NCI-H446 (cell line): ENCODE results near the gene KL.

Source experiments
- DNase-seq, 2 experiments: peaks; one replicate each; lab custom pipeline; 2025; lab: John Stamatoyannopoulos, UW

The KL gene

DNA sequence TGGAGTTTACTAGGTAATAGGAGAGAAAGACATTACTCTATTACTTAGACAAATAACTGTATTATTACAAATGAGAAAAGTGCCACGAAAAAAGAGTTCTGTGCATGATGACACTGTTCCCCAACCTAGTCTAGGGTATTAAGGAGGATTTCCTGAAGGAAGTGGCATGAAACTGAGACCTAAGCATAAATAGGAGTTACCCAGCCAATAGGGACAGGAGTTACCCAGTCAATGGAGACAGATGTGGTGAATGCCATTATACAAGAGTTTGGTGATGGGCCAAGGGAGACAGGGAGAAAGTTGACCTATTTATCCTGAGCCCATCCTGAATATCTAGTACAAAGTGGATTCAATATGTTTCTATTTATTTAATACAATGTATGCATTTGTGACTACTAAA, 65.4 kb downstream of the KL start:
- no peak for DNase-seq

DNA sequence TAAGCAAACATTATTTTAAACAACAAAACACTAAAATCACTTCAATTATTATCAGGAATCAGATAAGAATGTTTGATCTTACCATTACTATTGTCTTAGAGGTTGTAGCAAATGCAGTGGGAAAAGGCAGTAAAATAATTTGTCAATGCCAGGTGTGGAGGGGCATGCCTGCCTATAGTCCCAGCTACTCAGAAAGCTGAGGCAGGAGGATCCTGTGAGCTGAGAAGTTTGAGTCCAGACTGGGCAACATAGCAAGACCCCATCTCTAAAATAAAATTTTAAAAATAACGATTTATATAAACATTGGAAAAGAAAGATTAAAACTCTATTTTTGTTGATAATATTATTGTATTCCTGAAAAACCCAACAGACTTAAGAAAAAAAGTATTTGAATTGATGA, 66.8 kb downstream of the KL start:
- DNase-seq, result no peak

DNA sequence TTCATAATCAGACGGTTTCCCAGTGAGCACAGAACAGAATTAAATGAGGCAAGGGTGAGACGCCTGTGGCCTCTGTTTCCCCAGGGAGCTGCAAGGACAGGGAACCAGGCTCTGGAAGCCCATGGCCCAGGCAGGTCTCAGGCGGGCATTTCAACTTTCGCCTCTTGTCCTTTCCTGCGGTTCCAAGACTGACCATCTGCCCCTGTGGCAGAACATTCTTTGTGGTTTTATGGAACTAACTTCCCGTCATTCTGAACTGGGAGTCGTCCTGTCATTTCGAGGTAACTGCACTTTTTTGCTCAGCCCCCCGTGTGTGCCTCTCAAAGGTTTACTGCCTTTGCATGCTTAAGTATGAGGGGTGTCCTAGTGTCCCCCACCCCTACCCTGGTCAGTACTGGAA, 70.9 kb downstream of the KL start:
- DNase-seq, result no peak

DNA sequence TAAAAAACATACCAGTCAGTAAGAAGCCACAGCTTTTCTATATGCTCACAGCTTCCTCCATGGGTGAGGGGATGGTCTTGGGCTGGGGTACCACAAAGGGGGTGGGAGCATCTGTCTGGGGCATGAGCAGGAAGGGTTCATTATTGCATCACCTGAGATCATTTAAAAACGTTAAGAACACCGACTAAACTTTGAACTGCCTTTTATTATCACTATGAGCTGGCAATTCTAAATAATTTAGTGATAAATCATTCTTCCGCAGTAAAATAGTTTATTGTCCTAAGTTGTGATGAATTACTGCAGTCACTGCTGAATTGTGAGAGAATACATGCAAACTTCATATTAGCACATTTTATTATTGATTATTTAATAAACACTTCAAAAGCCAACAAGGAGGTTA, 71.6 kb downstream of the KL start:
- no peak for DNase-seq

DNA sequence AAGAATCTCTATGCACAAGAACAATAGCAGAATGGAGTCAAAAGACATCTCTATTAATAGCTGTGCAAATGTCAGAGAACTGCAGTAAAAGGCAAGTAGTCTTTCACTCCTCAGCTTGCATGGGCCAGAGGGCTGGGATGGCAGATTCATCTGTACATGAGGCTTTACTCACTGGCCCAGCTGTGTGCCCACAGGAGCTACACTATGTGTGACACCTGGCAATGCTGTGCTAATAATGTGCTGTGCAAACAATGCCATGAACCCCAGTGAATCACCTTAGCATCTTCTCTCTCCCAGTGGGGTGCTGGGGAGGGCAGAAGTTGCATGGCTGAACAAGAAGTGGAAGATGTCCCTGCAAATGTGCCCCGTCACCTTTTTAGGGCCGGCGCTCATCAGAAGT, 73.1 kb downstream of the KL start:
- DNase-seq, result no peak

DNA sequence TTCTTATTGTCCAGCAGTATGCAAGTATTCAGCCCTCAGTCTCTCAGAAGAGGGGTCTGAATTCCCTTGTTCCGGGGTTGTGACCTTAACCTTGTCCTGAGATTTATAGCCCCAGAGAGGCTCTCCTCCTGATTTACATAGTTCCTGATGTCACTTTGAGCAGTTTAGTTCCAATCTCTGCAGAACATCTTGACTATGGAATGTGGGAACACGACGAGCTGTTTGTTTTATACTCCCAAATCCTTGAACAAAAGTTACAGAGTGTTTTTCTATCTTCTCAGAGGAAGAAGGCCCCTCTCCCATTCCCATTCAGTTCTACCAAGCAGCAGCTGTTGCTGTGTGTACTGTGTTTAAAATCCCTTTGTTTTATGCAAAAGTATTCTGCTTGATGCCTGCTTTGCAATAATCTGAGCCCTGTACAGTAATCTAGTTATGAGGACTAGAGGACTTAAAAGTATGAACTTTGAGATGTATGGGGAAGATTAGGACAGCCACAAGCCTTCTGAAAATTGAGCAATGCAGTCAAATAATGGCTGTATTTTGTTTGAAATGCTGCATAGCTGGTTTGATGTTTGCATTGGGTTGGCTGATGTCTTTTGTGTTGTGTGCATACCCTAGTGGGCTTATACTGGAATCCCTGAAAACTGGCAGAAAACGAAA, 74.7 kb downstream of the KL start:
- no peak for DNase-seq

DNA sequence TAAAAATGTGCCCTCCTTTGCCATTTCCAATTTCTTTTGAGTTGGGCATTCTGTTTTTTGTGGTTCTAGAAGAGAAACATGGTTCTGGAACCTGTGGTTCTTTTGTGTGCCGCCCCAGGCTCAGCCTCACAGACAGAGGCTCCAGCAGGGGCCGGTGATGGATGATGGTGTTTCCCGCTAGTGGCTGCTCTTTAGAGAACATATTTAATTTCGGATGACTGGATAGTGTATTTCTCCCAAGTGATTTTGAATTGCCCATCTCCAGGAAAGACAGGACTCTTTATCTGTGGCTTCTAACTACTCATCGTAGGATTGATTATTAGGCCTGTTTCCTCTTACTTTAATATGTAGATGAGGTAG, 75.2 kb downstream of the KL start:
- no peak for DNase-seq

DNA sequence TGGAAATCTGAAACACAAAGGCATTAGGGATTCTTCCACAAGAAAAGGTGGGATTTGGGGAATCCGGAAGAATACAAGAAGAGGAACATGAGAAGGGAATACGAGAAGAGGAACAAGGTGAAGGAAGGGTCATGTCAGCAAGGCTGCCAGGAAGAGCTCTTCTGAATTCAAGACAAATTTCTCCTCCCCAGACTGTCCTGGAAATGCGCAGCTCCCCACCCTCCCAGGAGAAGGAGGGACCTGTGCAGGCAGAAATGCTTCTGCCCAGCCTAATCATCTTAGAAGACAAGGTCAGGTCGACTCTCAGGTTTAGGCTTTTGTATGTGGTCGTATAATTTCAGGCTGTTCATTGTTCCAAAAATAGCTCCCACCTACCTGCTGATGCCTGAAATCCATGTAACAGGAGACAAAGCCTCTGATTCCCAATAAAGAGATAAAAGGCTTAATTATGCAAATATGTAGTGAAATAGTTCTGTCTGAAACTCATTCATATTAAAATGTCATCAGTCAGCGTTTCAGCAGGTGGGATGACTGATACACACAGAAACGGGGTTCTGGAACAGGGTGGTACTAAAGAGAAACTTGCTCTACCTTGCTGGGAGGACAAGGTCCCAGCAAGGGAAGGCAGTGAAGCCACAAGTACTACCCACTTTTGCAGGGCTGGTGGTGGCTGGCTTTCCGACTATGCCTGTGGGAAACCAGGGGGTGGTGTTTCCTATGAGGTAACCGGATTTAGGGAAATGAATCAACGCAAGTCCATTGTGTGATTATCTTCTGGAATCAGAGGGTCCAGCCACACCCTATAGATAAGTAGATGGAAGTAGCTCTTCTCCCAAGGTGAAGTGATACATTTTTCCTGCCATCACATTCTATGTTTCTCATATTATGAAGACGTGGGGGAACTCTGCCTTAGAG, 76.1 kb downstream of the KL start:
- DNase-seq, result no peak

DNA sequence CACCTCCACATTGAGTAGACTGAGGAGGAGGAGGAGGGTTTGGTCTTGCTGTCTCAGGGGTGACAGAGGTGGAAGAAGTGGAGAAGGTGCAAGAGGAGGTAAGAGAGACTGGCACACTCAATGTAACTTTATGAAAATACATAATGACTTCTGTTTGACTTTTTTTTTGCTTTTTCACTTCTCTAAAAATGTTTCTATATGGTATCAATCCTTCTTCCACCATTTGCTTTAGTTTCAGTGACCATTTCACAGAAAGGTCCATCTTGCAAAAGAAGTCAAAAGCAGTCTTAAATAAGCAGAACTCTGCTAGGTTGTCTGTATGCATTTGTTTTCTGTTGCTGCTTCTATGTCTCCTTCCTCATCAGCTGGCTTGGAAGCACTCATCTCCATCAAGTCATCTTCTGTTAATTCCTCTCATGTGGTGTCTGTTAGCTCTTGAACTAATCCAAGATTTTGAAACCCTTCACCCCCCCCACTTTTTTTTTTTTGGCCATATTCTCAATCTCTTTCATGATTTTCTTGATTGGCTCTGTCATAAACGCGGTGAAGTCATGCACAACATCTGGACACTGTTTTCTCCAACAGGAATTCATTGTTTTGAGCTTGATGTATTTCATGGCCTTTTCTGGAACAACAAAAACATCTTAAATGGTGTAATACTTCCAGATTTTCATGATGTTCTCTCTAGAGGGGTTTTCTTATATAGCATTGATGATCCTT, 80.8 kb downstream of the KL start:
- DNase-seq, result no peak

DNA sequence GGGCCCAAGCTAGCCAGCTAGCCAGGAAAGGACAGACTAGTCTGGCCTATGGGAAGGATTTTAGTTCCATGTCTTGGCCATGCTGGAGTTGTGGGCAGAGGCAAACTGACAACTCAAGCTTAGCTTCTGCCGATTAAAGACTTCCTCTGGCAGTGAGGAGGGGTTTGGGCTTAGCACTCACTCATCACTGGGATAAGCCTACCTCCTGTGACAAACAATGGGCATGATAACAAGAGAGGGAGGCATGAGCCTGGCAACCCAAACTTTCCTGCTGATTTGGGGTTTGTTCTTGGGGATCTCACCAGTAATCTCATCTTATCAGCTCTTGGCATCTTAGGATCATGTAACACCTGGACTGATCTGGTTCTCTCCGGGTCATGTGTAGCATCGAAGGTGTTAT, 83.6 kb downstream of the KL start:
- DNase-seq, result no peak

DNA sequence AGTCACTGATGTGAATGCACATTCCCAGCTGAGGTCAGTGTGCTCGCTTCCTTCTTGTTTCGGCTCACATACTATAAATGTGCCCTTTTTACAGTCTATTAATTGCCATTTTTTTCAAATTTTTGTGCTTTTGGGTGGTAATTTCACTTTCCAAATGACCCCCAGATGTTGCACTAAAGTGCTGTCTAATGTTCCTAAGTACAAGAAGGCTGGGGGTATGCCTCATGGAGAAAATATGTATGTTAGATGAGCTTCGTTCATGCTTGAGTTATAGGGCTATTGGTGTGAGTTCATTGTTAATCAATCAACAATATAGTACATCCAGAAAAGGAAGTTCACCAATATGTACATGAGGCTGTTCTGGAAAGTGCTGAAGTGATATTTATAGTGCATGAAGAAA, 84.7 kb downstream of the KL start:
- no peak for DNase-seq

DNA sequence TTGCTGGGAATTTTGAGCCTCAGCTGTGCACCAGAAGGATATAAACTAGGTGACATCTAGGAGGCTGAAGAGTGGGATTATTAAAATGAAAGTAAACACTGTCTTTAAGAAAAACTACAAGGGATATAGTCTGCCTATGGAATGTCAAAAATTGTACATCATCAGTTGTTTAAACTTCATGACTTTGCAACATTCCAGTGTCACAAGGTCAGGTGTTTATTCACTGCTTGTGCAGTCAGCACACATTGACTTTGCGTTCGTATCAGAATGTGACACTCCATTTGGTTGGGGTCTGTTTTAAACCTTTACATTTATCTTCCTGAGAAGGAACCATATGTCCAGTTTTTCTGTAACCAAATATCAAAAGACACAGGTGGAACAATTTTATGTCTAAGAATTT, 85.6 kb downstream of the KL start:
- no peak for DNase-seq

DNA sequence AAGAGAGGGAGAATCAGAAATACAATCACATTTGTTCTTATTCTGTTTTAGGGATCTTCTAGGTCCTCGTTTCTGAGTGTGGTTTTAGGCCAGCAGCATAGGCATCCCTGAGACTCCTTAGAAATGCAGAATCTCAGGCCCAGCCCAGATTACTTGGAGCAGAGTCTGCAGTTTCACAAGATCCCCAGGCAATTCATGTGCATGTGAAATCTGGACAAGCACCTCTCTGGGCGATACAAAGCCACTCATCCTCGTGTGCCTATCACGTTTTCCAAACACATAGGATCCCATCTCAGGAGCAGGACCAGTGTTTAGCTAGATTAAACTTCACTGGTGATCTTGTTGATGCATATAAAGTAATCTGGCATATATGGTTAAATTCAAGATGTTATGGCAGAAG, 87.2 kb downstream of the KL start:
- DNase-seq, result no peak

DNA sequence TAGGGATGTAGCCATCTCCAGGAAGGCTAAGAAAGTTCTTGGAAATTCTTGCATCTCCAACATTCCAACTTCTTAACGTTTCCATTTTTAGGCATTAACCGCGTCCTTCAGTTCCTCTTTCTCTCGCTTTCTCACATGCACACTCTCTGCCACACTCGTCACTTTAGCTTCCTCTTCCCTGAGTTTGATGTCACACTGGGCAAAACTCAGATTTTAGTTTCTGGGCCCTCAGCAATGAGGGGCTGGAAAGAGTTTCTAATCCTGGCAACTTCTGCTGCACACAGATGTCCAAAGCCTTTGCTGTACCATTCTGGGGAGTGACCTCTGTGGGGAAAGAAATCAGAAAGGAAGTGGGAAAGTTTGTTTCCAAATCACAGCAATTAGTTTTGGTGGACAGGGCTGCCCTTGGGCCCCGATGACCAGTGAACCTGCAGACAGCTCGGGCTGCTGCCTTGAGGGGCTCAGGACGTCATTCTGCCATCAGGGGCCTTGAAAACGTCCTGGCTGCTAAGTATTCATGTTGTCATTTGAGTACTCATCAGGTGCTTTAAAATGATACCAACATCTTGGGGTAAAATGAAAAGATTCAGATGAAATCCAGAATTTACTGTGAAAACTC, 89.3 kb downstream of the KL start:
- DNase-seq, result no peak

DNA sequence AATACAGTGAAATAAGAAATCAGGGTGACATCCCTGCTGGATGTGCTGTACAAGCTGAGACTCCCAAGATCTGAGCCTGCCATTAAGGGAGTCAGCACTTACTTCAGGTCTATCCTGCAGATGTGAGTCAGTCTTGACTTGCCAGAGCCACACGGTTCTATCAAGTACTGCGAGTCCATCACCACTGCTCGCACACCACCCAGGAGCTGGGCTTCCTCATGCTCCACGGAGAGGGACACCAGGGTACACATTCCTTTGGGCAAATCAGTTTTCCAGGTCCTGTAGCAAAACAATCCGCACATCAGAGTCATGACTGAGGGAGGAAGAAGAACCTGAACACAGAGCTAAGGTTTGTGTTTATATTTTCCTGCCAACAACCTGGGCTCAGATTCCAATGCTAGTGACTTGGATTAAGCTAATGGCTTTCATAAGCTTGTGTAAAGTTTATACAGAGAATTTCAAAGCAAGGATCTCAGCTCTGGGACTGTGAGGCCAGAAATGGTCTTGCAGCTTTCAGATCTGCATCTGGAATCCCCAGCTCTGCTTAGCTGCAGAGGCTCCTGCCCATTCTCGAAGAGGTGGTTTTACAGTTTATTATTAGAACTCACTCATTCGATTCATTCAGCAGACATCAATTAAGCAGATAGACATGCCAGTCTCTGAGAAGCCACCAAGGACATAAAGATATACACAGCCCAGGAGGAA, 90.6 kb downstream of the KL start:
- no peak for DNase-seq

DNA sequence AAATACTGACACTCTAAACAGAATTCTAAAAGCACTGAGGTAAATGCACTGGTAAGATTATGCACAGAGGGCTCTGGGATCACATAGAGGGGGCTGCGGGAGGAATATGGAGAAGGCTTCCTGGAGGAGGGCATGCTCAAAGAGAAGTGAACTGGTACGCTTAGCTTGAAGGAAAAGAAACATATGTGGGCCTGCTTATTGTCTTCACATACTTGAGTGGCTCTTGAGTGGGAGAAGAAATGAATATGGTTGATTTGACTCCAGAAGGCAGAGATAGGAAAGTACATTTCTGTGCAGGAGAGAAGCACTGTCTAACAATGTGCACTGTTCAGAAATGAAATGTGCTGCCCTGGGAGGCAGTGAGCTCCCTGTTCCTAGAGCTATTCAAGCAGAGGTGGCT, 91.1 kb downstream of the KL start:
- no peak for DNase-seq

DNA sequence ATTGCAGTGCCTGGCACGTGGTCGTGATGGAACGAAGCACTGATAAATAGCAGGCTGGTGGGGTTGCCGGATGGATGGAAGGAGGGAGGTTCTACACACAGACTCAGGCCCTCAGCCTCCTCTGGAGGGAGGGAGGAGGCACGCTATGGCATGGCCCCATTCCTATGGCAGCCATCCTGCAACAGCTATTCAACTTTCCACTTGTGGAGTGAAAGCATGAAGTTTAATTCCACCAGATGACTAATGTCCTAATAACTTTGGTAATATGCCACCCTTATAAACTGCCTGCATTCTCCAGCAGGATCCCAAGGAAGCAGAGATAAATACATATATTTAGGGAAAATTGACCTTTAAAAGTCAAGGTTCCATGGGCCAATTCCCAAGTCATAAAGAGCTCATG, 92.4 kb downstream of the KL start:
- no peak for DNase-seq

DNA sequence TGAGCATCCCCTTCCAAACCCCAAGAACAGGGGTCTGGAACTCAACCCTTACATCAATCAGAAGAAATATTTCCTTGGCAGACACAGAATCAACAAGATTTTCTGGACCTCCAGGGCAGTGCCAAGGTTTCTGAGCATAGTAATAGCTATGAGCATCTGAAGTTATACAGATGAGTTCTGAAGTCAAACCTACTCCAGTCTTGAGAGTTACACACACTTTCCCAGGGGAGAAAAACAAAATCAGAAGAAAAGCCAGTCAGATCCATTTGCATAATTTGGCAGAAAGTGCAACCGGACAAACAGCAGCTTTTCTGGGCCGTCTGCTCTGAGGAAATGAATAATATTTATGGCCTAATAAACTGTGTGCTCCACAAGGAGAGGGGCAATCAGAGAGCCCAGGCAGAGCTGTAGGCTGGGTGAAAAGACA, 93.1 kb downstream of the KL start:
- DNase-seq, result no peak

DNA sequence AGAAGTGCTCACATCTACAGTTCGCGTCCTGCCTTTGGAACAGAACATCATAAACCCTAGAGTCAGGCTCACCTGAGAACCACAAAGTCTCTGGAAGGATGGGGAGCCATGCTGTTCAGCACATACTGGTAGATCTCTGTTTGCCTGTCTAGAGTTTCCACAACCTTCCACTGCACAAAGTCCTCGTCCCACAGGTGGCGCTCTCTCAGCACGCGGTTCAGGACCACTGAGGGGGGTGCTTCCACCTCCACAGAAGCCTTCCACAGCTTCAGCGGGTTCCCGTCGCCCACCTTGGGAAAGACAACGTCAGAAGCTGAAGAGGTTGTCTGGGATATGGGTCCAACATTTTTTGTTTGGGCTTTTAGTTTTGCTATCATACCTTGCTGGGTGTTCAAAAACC, 93.6 kb downstream of the KL start:
- no peak for DNase-seq

DNA sequence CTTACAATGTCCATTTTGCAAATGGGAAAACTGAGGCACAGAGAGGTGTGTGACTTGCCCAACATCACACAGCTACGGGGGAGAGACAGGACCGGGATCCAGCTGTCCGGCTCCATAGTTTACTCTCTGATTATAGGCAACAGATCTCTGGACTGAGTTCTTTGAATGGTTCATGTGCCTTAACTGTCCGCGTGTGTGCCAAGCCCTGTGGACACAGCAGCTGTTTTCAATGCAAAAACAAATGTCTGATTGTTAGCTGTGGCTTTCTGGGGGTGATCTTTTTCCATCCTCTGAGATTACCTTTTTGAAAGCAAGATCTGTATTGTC, 94.1 kb downstream of the KL start:
- DNase-seq, result no peak

DNA sequence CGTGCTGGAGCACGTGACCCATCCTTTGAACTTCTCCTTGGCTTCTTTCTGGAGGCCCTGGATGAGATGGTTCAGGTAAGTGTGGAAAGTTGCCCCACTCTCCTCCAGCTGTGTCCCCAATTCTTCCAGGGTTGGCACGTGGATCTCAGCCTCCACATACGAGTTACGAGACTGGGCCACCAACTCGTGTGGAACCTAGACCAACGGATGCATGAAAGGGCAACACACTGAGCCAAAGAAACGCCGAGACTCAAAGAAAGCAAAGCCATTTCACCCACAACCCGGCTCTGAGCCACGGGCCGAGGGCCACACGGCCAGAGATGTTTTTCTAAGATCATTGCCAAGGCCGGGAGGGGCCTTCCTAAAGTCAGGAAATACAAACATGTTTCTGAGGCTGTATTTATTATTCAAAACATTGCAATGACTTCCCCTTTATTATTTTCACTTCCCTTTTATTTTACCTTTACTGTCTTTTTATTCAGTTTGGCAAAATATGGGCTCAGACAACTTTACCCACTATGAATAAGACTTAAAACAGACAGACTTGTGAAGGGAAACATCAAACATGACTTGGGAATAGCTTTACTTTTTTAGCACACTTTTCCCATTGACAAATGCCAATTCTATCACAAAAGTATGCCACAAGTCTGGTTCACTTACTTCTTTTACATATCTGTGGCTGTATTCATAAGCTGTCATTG, 94.6 kb downstream of the KL start:
- no peak for DNase-seq
